NK-92 treated with Interleukin-12 subunit alpha and Interleukin-12 subunit beta, amount 100 ng/mL, for 24 hours (cell line): ENCODE results near the gene TMEM238.
A peak's percentile ranks its signal among the peaks of the same experiment; 100 is the strongest.
"Not testable (repeated sequence)": the region's sequence is repeated elsewhere in the genome, so short reads cannot be mapped to it uniquely, and the experiment has no call there.

Experiments used
- DNase-seq: peaks from one replicate; lab custom pipeline; 2025; lab: John Stamatoyannopoulos, UW

TMEM238 gene

DNA sequence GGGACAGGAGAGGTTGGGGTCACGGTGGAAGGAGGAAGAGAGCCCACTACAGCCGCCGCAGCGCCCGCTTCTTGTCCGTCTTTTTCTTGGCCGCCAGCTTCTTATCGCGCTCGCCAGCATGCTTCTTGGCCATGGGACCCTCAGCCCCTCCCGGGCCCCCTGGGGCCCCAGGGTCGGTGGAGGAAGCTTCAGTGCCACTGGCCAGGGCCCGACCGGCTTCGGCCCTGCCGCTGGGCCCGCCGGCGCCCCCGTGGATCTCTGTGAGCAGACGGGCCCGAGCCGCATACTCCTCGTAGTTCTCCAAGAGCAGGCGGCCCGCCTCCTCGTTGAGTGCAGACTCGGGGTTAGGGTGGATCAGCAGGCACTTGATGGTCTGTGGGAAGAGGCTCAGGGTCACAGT lies 17.3 kb upstream of the TMEM238 start:
- DNase-seq, result not testable (repeated sequence)

DNA sequence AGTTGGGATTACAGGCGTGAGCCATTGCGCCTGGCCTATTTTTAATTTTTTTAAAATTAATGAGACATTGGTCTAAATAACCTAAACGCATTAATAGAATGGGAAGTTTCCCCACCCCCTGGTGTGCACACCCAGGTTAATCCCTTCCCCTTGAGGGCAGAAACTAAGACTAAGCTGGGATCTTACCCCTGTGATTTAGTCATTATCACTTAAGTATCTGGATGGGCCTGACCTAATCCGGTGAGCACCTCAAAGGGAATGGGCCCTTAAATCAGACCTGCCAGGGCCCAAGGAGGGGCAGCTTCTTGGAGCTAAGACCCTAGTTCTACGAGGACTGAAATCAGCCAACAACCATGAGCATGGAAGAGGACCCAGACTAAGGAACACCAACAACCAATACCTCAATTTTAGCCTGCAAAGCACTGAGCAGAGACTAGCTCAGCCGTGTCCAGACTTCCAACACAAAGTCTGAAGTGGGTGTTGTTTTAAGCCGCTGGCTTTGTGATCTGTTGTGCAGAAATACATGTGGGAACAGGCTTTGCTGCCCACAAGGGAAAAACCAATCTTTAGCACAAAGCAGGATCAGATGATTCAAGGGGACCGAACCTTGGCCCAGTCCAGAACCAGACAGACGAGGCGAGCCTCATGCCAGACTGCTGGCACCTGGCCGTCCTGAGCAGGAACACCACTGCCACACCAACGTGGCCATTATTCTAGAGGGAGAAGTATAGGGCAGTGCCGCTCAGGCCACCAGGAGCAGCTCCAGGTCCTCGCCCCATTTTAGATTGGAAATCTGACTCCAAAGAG lies 16.4 kb upstream of the TMEM238 start:
- no peak for DNase-seq

DNA sequence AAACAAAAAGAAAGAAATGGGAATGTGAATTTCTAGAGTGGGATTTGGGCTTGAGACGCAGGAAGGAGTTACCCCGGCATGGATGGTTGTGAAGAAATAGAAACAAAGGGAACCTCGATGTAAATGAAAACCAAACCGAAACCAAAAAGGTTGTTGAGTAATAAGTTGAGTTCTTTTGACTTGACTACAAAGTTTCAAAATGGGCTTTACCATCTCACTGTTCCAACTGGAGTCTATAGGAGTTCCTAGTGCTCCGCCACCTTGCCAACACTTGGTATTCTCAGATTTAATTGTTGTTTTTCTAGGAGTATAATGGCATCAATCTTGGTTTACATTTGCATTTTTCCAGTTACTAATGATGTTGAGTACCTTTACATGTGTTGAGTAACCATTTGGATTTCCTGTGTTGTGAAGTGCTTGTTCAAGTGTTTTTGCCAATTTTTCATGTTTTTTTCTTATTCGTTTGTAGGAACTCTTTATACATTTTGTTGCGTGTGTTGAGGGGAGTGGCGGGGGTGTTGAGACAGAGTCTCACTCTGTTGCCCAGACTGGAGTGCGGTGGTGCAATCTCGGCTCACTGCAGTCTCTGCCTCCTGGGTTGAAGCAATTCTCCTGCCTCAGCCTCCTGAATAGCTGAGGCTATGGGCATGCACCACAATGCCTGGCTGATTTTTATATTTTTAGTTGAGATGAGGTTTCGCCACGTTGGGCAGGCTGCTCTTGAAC lies 14.3 kb upstream of the TMEM238 start:
- DNase-seq, result no peak

DNA sequence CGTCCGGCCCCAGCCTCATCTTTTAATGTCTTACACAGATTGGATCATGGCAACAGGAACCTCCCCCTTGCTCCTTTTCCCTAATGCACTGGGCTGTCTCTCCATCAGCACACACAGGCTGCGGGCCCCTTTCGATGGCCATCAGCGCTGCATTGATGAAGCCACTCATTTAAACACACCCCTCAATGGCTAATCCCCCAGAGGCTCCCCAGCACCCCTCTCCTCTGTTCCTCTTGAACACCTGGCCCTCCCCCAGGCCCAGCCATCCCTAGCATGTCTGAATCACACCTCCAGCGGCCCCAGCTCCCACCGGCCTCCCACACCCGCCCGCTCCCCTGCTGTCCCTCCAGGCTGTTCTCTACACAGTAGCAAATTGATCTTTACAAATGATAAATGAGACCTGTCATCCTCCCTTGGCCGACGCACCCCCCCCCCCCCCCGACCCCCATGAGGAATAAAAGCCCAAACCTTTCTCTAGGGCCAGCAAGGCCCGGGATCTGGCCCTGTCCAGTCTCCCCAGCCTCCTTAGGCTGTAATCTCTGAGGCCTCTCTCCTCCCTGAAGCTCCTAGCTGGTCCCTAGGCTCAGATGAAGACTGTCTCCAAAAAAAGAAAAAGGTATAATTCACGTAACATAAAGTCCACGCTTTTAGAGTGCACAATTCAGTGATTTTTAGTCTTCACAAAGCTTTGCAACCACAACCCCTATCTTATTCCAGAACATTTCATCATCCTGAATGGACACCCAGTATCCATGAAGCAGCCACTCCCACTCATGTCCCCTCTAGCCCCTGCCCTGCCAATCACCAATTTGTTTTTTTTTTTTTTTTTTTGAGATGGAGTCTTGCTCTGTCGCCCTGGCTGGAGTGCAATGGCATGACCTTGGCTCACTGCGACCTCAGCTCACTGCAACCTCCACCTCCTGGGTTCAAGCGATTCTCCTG lies 9.0 kb upstream of the TMEM238 start:
- DNase-seq, result no peak

DNA sequence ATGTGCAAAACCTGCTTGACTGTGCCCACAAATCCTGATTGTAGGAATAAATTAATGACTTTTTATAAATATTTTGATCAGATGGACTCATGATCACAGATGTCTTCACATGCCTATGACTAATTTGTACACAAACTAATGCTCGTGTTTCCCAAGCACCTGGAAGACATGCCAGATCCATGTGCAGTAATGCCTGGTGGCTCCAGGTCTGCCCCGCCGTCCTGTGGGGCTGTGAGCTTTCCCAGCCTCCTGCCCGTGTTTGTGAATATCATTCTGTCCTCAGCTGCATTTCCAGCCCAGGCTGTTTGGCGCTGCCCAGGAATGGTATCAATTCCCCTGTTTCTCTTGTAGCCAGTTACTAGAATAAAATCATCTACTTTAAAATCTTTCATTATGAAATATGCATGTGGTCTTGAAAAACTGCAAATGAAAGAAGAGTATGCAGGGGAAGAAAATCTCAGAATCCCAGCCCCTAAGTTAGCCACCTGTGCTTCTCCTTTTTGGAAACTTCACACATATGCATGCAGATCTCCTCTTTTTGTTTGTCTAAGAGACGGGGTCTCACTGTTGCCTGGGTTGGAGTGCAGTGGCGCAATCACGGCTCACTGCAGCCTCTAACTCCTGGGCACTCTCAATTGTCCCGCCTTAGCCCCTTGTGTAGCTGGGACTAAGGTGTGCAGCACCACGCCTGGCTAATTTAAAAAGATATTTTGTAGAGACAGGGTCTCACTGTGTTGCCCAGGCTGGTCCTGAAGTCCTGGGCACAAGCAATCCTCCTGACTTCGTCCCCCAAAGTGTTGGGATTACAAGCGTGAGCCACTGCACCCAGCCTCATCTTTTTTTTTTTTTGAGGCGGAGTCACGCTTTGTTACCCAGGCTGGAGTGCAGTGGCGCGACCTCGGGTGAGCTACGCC lies 7.9 kb upstream of the TMEM238 start:
- no peak for DNase-seq

DNA sequence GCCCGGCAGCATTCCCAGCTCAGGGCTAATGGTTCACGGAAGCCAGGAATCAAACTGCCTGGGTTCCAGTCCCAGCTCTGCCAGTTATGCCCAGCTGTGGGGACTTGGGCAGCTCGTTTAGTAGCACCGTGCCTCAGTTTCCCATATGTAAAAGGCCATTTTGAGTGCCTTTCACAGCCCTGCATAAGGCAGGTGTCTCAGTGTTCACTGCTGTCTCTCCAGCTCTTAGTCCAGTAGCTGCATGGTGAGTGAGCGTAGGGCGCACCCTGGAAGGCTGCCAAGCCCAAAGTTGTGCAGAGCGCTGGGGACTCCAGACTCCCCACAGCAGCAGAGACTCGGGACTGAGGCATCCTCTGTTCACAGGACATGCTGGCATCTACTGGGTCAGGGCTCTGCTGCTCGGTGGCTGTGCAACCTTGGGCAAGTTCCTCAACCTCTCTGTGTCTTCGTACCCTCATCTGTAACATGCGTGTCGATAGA lies 7.1 kb upstream of the TMEM238 start:
- DNase-seq, result no peak

DNA sequence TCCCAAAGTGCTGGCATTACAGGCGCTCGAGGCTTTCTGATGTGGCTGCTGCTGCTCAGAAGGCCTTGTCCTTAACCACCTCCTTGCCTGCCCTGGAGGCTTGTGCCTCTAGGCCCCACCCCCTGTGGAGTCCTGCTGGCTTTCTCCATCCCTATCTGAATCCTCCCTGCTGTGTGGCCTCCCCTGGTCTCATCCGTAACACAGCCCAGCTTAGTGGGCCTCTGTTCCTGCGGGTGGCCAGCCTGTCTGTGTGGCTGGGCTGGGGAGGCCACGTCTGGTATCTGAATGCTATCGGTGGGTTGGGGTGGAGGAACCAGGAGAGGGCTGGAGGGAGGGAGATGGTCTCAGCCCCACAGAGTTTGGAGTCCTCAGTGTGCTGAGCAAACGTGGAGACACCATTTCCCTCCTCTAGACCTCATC lies 6.4 kb upstream of the TMEM238 start:
- no peak for DNase-seq

DNA sequence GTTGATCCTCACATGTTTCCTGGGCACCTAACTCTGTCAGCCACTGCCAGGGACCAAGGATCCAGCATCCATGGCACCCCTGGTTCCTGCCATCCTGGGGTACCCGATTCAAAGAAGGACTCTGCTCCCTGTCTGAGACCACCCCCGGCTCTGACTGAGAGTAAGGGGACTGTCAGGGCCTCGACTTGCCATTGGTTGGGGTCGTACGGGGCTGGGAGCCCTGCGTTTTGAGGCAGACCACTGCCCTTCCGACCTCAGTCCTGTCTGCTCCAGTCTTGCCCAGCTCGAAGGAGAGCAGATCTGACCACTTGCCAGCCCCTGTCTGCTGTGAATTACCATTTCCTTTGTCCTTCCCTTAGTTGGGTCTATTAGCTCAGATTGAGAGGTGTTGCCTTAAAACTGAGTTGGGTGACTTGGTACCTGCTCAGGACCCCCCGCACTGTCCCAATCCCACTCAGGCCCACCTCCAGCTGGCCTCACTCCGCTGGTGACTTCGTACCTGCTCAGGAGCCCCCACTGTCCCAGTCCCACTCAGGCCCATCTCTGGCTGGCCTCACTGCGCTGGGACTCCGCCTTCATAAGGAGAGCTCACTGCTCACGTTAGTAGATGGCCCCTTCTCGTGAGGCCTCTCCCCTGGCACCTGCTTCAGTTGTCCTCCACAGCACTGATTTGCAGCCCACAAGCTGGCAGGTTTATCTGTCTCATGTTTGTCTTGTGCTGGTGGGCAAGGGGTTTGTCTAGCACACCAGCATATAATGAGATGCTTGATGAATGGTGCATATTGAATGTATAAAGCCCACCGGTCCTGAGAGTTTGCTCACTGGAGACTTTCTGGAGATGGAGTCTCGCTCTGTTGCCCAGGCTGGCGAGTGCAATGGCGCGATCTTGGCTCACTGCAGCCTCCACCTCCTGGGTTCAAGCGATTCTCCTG lies 5.6 kb upstream of the TMEM238 start:
- no peak for DNase-seq

DNA sequence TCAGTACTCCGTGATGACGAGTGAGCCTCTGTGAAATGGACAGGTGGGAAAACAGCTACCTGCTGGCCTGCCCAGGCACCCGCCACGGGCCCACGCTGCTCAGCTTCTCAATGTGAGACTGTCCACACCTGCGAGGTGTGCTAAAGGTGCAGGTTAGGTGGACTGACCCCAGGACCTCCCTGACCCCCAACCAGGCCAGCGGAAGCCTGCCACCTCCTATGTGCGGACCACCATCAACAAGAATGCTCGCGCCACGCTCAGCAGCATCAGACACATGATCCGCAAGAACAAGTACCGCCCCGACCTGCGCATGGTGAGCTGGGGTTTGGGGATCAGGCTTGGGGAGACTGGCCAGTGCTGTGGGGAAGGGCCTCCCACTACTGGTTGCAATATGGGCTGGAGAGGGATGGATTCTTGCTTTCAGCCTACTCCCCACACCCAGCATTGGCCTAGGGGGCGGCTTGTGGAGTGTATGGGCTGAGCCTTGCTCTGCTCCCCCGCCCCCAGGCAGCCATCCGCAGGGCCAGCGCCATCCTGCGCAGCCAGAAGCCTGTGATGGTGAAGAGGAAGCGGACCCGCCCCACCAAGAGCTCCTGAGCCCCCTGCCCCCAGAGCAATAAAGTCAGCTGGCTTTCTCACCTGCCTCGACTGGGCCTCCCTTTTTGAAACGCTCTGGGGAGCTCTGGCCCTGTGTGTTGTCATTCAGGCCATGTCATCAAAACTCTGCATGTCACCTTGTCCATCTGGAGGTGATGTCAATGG lies 3.8 kb upstream of the TMEM238 start:
- no peak for DNase-seq

DNA sequence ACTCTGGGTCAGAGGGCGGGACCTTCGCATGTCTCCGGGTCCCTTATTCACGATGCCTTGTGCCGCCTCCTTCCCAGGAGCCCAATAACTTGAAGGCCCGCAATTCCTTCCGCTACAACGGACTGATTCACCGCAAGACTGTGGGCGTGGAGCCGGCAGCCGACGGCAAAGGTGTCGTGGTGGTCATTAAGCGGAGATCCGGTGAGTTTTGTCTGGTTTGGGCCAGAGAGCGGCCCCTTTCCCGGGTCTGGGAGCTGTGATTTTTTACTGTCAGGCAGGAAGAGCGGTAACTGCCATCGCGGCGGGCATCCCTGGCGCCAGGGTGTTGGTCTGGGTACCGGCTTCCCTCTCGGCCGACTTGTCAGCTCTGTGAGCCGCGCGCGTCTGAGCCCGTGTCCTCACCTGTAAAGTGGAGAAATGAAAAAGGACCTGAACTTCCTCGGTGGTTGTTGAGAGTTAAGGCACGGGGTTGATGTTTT lies 2.4 kb upstream of the TMEM238 start:
- DNase-seq, result no peak

DNA sequence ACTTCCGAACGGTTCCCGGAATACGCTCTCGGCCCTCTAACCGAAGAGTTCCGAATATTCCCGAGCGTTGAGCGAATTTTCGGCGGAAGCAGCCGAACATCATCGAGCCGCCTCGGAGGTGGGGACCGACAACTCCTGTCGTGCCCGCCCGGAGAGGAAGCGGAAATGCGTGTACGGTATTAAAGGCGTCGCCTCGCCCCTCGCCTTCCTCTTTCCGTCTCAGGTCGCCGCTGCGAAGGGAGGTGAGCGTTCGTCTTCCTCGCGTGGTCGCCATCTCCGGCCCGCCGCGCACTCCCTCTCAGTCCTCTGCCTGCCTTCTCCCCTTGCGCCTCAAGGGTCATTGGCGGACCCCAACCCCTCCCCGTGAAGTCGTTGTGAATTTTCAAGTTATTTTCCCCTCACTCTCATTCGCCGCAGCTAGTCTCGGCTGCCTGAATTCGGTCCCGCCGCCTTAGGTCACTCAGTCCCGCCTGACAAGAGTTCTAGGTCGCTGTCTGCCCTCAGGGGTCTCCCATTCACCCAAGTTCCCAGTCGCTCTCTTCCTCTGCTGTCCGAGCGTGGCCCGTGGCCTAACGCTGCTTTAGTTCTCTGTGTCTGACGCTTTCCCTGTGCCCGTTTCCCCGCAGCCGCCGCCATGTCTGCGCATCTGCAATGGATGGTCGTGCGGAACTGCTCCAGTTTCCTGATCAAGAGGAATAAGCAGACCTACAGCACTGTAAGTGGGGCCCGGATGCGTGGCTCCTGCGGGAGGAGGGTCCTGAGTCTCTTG lies 1.8 kb upstream of the TMEM238 start, which contains the start of gene RPL28:
RPL28 (plus strand) TSS at position 209 of the 769 bp plus-strand sequence; CDS start at position 635, 426 bp downstream.
- DNase-seq, result peak; percentile 96

DNA sequence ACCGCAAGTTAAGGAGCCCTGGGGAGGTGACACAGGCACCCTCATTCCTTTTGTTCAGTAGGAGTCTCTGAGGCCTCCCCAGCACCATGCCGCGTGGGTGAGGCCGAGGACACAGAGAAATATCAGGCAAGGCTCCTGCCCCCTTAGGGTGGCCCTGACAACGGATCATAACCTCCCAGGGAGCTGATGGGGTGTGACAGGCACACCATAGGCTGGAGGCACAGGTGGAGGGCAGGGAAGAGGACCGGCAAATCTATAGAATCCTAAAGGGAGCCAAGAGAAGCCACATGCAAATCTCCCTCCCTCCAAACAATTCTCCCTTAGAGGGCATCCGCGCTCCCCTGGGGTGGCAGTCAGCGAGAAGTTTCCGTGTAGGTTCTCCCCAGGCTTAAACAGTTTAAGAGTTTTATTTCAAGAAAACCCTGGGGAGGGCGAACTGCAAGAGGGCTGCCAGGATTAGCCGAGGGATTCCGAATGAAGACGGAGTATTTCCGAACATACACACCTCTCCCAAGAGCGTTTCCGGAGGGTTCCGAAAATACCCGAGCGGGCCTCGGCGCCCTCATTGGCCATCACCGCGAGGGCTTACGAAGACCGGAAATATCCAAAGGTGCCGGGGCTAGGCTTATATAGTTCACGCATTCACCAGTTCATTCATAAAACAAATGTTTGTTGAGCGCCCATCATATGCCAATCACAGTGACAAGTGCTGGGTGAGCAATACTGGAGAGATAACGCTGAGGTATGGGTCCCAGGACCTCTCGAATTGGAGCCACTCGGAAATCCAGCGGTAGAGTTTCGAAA lies 1.0 kb upstream of the TMEM238 start:
- peak; percentile 90 for DNase-seq

DNA sequence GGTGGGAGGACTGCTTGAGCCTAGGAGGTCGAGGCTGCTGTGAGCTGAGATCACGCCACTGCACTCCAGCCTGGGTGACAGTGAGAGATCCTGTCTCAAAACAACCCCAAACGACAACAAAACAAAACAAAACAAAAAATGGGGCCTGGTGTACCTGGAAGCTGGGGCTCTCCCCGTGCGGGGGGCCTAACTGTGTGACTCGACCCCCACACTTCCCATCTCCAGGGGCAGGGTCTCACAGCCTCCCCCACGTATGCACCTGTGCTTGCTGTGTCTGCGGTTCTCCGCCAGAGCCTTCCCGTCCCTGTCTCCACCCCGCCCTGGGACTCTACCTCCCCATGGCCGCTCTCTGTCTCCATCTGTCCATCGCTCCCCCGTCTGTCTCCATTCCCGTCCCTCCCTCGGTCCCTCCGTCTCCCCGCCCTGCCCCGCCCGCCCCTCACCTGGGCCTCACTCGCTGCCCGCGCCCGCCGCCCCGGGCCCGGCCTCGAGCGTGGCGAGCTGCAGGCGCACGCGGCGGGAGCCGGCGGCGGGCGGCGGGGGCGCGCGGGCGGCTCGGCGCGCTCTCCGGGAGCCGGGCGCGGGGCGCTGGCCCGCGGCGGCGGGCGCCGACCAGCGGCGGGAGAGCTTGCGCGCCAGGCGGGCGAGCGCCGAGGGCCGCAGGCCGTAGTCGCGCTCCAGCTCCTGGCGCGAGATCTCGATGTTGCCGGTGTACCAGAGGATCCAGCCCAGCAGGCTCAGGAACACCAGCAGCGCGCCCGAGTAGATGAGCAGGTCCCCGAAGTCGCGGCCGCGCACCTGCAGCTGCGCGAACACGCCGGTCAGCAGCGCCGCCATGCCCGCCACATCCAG lies 587 bp downstream of the TMEM238 start:
- peak; percentile 47 for DNase-seq

DNA sequence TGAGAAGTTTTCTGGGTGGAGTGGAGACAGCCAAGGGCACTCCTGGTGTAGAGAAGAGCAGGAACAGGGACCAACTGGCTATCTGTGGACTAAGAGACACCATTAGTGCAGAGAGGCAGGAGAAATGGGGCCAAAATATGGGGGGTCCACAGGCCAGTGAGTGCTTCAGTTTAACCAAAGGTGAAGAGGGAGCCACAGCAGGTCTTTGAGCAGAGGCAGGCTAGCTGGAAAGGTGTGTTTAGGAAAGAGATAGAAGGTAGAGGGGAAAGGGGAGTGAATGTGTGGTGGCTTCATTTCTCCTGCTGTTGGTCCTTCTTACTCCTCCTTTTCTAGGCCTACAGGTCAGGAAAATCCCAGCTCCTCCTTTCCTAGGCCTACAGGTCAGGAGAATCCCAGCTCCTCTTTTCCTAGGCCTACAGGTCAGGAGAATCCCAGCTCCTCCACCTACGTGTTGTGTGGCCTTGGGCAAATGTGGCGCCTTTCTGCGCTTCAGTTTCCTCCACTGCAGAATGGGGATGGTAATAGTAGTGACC lies 1.5 kb downstream of the TMEM238 start:
- DNase-seq, result no peak

DNA sequence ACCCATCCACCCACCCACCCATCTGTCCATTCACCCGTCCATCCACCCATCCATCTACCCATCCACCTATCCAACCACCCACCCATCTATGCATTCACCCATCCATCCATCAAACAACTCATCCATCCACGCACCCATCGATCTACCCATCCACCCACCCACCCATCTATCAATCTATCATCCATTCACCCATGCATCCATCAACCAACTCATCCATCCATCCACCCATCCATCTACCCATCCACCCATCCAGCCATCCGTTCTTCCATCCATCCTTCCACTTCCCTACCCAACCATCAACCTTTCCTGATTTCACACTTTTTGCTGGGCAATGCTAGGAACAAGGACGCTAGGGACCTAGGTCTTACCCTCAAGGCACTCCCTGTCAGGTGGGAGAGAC lies 2.1 kb downstream of the TMEM238 start:
- no peak for DNase-seq

DNA sequence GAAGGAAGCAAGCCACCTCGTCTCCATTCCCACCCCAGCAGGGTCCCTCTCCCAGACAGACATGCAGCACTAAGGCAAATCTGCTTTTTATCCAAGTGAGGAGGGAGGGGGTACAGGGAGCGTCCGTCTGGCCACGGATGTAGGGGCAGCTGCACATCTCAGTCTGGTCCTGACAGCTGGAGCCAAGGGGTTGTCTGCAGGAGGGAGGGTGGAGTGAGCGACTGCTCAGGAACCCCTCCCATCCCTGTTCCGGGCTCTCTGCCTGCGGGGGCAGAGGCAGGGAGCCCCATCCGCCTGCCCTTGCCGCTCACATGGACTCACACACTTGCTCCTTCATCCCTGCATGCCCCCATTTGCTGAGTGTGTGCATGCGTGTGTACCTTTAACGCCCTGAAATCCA lies 4.9 kb downstream of the TMEM238 start:
- no peak for DNase-seq
